Body of pancreas (tissue), 4 donors: ENCODE results near the gene RBM38.

Source experiments
- CTCF ChIP-seq, 7 experiments: fragments of 450-650 bp in 4 of 7; fragments of 200-600 bp in 3 of 7; sonication (generic) in 3 of 7; IDR thresholded peaks; one replicate each; pipeline ENCODE4 v1.5.1; 2016 to 2019; ENCODE audit warnings: antibody characterized with exemption in 7 of 7
- POLR2A ChIP-seq, 3 donors: fragments of 450-650 bp; IDR thresholded peaks; one replicate each; pipeline ENCODE4 v1.6.1; 2016; ENCODE audit warnings: antibody characterized with exemption in 3 of 3, mild to moderate bottlenecking in 2 of 3

DNA sequence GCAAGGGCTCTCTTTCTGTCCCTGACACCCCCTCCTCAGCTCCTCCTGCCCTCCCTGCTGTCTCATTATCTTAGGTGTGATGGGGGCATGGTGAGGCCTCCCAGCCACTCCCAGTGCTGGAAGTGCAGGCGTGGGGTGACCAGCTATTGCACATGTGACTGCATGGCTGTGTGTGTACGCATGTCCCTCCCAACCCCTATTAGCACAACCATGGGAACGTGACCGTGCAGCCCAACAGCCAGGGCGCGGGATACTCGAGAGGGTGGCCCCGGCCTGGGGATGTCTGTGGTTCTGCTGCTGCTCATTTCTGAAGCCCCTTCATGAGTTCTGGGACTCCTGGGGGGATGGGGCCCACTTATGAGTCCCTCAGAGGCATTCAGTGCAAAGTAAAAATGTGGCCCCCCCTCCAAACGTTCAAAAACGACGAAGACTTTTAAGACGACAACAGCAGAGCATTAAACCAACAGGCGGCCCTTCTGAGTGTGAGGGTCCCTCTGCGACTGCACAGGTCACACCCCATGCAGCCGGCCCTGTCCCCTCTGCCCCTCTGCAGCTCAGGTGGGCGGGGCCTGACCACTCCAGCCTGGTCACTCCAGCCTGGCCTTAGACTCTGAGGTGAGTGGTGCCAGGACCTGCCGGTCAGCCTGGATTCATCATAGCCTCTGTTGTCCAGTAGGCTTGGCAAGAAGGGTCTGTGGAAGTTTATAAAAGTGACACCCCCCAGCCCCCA lies 51.1 kb downstream of the RBM38 start:
- TF ChIP-seq CTCF (IDR thresholded peaks at IDR 0.05) (no peak), POLR2A (IDR thresholded peaks at IDR 0.05) (no peak)
